Left ventricle myocardium superior (tissue), 1 donor: ENCODE data around the gene SPRR4. TPM values are rescaled to one million over a fixed set of nuclear protein-coding genes. Genes with fewer than 3 reads are reported as not detected.

ENCODE experiments used
- ATAC-seq: fragments of 200-7000 bp; cut with Tn5 transposase; one replicate; pipeline ENCODE4 v1.9.1; 2020; ENCODE audit warnings: mild to moderate bottlenecking, moderate library complexity
- DNase-seq: peaks from one replicate; pipeline ENCODE4 v3.0.0-alpha.2; 2020
- intact Hi-C: fragments of 100-400 bp; cut with micrococcal nuclease; formaldehyde crosslinking; loops from one replicate; pipeline ENCODE4 v1.11.0; 2022
- total RNA-seq: library from RNA; stranded (reverse); fragmentation: NEBNext Ultra II Directional; extraction: Animal tissue kit (Norgen Biotek cat#: 25700); gene quantifications from one replicate; pipeline ENCODE4 v1.2.1, GENCODE V29; 2021
- donor health status: DM: no; HTN: yes; CAD: no; lungs with severe emphysema.

Gene SPRR4
- total RNA-seq, 1 donor from 2014 or later: not detected

DNA sequence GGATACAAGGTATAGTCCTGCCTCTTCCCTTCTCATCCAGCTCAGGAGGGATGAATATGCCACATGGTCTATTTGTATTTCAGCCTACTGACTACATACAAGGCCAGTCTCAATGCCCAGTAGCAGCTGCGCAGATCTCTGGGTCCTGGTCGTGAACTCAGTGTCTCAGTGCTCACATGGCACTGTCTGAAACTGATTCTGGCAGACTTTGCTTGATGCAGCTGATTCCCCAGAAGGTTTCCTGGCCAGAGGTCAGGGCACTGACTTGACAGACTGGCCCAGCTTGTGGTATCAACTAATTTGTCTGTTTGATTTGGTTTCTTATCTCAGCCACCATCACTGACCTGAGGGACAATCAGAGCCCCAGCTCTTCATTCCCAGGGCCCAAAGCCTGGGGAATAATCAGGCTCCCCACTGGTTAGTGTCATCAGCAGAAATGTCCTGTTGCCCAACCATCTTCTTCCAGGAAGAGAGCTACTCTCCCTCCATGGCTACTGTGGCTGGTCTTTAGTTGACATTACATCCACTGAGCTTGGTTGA lies 7.5 kb upstream of the SPRR4 start:
- intact Hi-C loops: no loop called here
- no peak for DNase-seq
- ATAC-seq: no peak

DNA sequence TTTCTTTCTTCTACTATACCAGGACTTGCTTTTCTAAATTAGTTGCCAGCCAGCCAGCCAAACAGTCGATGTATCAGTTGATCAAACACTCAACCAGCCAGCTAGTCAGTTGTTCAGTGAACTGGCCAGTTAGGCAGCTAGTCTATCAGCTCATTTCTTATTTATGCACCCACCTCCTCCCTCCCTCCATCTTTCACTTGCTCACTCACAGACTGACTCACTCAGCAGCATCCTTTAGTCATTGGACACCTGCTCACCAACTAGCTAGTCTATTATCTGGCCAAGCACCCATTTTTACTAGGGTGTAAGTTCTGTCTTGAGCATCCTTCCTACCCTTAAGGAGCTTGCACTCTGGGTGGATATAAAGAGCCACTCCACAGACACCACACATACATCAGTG lies 5.9 kb upstream of the SPRR4 start:
- DNase-seq (no peak), ATAC-seq (no peak)
- intact Hi-C loops: no loop called here

DNA sequence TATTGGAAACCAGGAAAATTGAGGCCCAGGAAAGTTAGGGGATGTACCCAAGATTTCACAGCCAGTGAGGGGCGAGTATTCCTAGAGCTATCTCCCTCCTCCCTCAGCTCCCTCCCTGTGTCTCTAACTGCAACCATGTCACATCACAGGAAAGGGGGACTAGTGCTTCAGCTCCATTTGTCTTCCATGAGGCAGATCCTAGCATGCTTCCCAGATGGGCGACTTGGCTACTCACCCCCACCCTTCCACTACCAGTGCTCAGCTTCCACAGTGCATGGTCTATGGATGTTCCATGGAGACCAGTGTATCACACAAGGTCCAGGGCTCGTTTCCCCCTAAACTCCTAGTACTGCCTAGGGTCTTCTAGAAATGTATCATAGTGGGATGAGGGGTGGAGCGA lies 4.6 kb upstream of the SPRR4 start:
- DNase-seq (no peak), ATAC-seq (no peak)
- intact Hi-C loops: no loop called here

DNA sequence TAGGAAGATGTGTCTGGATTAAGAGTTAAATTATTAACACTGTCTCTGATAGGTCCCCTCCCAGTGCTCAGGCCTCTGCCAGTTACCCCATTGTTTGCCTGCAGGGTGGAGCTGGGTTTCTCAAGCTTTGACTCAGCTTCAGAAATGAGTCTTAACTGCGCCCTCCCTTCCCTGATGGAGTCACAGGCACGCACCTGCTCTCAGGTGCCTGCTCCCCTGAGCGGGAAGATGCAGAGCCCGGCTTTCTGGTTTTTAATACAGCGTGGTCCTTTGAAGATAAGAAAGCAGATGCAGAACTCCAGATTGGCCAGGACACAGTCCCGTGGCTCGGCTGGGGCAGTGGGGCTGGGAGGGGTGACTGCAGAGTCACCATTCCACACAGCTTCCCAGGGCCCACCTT lies 3.2 kb upstream of the SPRR4 start:
- intact Hi-C loops: no loop called here
- no peak for DNase-seq
- ATAC-seq: no peak

DNA sequence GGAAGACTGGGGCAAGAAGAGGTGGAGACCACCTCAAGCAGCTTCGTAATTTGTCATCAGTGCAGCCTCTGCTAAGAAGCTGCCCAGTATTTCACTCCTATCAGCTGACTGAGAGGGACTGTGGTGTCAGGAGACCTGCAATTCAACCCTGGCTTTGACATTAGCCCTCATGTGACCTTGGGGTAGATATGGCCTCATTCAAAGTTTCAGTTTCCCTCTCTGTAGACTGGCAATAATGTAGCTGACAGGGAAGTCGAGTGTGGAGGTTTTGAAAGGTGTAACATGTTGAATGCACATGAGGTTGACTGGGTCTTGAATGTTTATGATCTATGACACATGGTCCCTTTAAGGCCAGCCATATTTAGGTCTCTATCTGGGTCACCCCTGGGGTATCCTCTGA lies 2.2 kb upstream of the SPRR4 start:
- no peak for ATAC-seq
- DNase-seq: no peak
- intact Hi-C loops: no loop called here

DNA sequence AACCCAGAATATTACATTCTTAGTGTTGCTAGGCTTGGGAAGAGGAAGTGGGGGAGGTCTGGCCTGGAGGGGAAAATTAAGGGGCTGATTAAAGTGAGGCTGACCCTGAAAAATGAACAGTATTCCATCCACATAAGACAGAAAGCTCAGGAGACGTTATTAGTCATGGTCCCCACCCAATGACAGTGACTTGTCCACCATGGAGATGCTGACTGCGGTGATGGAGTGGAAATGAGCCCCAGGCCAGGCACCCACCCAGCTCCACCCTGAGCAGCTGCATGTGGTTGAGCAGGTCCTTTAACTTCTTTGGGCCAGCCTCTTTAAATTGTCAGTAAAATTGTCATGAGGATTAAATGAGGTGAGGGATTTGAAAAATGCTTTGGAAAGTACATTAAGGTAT lies 1.4 kb upstream of the SPRR4 start:
- intact Hi-C loops: no loop called here
- no peak for ATAC-seq
- DNase-seq: no peak

DNA sequence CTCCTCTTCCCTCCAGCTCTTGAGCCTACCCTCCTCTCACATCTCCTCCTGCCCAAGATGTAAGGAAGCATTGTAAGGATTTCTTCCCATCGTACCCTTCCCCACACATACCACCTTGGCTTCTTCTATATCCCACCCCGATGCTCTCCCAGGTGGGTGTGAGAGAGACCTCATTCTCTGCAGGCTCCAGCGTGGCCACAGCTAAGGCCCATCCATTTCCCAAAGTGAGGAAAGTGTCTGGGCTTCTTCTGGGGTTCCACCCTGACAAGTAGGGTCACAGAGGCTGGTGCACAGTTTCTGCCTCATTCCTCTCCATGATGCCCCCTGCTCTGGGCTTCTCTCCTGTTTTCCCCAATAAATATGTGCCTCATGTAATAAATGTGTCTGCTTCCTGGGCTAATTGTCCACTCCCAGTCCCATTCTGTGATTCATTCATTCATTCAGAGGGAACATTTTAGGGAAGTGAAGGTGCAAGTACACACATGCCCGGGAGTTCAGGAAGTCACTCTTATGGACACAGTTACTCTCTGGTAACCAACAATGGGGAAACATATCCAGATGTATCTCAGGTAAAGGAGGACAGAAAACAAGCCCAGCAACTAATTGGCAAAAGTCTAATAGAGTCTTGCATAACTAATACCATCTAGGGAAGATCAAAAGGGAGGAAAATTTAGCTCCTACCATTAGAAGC lies 1.9 kb downstream of the SPRR4 start:
- ATAC-seq: no peak
- intact Hi-C loops: no loop called here

DNA sequence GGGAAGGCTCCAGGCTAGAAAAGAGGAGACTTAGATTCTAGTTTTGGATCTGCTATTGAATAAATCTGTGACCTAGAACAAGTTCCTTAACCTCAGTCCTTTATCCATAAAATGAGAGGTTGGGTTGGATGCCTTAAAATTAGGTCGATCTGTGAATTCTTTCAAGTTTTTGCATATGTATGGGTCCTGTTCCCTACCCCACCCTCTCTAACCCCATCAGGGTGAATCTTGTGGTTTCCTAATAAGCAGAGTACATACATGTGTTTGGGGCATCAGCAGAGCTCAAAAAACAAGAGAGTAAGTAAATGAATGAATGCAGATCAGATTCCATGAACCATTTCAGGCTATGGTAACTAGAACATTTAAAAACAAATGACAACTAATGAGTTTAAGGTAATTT lies 6.2 kb downstream of the SPRR4 start:
- intact Hi-C loops: no loop called here
- ATAC-seq (no peak), DNase-seq (no peak)

More for the DNA sequence above, 1.9 kb downstream of the SPRR4 start:
- no peak for DNase-seq

DNA sequence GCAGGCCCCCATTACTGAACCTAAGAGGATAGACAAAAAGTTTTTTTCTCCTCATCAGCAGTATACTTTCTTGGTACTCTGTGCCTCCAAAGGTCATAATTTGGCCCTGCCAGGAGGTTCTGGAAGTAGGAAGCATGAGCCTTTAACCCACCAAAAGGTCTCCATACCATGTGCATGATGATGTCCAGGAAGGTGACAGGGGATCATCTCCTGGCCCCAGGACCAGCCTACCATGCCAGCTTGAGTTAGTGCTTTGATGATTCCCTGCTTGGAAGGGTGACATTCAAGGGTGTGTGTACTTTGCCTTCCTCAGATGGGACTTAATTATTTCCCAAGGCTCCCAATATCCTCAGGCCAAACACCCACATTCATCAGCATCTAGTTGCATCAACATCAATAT lies 7.2 kb downstream of the SPRR4 start:
- intact Hi-C loops: no loop called here
- no peak for DNase-seq

DNA sequence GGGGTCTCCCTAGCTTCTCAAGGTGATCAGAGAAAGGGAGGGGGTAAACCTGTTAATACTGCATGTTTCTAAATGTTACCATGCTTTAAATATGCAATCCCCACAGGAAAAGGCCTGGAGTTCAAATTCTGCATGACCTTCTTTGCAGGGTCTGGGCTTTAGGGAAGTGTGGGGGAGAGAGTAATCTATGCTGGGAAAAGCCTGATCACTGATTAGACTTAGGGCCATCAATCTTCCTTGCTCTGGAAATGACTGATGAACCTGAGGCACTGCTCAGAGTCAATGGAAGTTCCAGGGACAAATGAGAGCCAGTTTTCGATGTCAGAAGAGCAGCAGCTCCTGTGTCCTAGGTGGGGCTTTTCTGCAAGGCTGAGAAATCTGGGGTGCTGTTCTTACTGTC lies 10.2 kb downstream of the SPRR4 start:
- DNase-seq (no peak), ATAC-seq (no peak)
- intact Hi-C loops: no loop called here

More for the DNA sequence above, 7.2 kb downstream of the SPRR4 start:
- no peak for ATAC-seq

DNA sequence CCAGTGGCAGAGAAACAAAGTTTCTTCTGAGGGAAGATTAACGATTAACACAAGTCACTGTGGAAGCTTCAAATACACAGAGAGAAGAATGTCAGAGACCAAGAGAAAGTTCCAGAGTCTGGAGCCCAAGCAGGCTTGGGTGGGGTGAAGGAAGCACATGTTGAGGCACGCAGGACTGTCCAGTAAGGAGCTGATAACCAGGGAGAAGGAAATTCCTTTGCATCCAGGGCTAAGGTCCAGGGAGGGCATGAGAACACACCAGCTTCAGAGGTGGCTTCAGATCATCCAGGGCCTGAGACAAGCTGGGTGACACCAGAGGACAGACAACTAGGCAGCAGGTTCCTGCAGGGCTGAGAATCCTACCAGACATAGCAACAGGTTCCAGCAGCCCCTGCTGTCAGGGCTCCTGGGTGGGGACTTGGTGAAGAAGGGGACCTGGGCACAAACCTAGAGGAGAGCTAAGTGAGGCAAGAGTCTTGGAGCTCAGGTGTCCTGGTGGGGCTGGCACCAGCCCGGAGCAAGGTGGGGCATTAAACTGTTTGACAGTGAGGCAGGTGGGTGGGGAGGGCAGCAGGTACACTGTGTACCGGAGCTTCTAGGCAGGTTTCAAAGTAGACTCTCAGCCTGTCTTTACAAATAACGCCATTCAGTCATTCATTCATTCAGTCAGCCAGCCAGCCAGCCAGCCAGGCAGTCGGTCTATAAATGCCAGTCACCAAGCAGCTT lies 10.9 kb downstream of the SPRR4 start:
- intact Hi-C loops: no loop called here
- ATAC-seq: no peak
- no peak for DNase-seq

DNA sequence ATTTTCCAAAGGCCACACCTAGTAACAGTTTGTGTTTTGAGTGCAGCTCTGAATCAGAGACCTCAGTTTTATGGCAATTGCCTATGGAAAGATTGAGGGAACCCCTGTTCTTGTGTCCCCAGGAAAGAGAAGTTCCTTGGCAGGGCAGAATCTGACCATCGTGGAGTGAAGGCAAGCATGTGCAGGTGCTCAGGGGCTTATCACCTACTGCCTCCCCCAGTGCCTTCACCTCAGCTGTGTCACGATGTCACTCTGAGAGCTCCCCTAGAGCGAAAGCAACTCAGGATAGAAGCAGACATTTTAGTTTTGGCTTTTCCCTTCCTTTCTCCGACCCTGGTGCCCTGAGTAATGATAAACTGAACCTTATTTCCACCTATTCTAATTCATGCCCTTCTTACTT lies 11.6 kb downstream of the SPRR4 start:
- ATAC-seq (no peak), DNase-seq (no peak)
- intact Hi-C loops: no loop called here

DNA sequence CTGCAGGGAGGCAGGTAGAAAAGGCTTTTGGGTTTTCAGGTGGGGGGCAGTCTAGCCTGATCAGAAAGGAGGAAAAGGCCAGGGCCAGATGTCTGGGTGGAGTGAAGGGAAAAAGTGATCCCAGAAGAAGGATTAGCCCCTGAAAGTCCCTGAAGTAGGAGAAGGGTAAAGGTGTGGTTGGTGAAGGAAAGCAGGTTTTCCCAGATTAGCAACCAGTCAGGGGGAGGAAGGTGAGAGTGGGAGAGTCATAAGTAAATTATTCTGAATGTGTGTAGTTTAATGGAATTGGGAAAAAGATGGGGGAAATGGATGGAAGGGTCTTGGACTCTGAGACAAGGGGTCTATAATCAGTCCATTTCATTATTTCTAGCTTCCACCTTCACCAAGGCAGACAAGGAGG lies 12.8 kb downstream of the SPRR4 start:
- DNase-seq (no peak), ATAC-seq (no peak)
- intact Hi-C loops: no loop called here

DNA sequence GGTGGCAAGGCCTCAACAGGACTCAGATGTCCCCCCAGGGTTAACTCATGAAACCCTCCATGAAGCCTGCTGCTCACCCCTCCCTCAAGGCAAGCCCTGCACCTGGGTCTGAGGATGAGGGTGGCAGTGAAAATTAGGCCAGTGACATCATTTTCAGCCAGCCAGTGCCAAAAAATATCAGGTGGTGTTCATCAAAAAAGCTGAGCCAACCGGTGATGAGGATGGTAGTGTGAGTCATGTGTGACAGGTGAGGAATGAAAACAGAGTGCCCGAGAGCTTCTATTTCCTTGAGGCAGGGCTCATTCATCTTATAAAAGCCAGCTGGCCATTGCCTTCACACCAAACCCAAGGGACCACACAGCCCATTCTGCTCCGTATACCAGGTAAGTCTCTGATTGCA lies 13.3 kb downstream of the SPRR4 start, which contains the start of gene SPRR1A:
SPRR1A (plus strand) TSS at position 339 of the 400 bp plus-strand sequence. CDS start 1,150 bp downstream, outside the sequence.
- no peak for ATAC-seq
- DNase-seq: no peak
- intact Hi-C loops: no loop called here

DNA sequence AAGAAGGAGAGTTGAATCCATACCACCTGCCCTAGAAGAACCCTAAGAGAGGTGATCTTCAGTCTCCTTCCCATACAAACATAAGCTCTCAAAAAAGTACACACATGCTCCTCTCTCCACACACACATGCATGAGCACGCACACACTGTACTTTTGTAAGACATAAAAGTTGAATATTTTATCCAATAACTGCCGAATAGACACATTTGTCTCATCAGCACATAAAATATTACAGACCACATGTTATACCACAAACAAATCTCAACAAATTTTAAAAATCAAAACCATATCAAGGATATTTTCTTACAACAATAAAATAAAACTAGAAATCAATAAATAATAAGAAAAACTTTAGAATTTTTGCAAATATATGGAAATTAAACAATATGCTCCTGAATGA lies 16.1 kb downstream of the SPRR4 start:
- no peak for DNase-seq
- ATAC-seq: no peak
- intact Hi-C loops: no loop called here

DNA sequence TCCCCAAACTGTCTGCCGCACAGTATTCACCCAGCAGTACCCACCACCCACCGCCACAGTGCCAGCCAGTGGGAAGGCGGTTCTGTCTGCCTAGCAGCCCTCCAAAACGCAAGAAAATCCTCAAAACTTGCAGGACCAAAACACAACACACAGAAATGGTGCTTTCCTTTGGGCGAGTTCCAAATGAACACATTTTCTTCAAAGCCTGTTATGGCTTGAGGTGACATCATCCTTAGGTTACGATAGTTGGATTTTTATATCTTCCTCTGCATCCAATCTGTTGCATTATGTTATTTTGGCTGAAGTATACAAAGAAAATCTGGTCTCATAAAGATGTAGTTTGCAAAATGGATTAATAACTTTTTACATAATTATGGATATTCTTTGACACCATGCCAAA lies 22.7 kb downstream of the SPRR4 start:
- ATAC-seq: no peak
- no peak for DNase-seq
- intact Hi-C loops: no loop called here

DNA sequence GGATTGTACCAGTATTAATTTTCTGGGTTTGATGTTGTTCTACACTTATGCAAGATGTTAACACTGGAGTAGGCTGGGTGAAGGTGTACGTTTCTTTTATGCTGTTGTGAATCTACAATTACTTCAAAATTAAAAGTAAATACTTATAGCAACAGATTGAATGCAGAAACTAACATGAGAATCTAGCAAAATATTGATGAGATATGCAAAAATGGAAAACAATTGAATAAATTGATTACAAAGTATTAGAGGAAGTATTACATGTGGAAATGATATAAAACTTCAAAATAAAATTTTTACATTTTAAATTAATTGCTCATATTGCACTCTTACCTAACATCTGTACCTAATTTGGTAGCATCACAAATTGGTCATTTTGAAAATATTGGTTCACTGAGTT lies 25.4 kb downstream of the SPRR4 start:
- intact Hi-C loops: no loop called here
- ATAC-seq (no peak), DNase-seq (no peak)

DNA sequence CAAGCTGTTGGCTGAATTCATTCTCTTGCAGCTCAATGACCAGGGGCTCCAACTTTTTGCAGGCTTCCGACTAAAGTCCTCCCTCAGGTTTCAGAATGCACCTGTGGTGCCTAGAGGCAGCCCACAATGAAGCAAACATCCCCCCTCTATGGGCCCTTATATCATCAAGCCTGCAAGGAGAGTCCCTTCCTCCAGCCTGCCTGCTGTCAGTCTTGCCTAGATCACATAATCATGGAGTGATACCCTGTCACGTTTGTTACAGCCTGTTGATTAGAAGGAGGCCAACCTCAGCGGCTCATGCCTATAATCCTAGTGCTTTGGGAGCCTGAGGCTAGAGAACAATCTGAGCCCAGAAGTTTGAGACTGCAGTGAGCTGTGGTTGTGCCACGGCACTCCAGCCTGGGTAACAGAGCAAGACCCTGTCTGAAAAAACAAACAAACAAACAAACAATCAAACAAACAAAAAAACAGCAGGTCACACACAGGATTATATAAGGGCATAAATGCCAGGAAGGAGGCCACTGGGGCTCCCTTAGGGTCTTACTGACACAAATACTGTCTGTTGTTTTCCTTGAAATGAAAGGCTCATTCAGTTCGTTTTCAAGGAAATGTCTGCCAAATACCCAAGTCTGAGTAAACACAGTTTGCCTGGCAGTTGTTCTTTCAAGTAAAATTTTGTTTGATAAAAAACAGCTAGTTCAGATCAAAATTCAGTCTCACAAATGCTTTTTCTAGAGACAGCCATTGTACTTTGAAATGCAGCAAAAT lies 26.4 kb downstream of the SPRR4 start:
- ATAC-seq: no peak
- DNase-seq: no peak
- intact Hi-C loops: no loop called here

DNA sequence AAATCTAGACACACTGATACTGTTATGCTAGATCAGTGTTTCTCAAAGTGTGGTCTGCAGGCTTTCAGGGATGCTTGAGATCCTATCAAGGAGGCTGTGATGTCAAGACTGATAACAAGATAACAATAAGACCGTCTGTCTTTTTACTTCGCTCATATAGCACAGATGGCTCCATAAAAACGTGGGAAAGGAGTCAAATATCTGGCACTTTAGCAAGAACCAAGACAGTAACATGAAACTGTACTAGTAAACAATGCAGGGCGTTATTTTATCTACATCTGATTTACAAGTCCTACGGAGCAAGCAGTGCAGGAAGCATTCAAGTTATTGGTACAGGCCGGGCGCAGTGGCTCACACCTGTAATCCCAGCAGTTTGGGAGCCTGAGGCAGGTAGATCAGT lies 27.5 kb downstream of the SPRR4 start:
- ATAC-seq (no peak), DNase-seq (no peak)
- intact Hi-C loops: no loop called here

DNA sequence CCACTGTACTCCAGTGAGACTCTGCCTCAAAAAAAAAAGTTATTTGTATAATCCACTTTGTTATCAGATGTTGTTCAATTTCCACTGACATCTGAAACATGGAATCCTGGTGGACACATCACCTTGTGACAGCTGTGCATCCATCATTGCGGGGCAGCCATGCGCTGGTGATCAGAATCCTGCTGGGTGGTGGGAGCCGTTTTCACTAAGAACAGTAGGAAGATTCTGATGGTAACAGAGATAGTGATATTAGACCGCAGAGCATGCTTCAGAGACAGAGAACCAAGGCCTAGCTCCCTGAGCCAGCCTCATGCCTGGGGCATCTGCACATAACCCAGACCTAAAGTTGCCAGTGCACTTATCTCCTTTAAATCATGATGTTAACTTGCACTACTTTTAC lies 28.0 kb downstream of the SPRR4 start:
- no peak for DNase-seq
- no peak for ATAC-seq
- intact Hi-C loops: no loop called here
